Ectodermal cell (in vitro differentiated cells): ENCODE results near the gene SHANK3.
"Not testable (repeated sequence)": the region's sequence is repeated elsewhere in the genome, so short reads cannot be mapped to it uniquely, and the experiment has no call there.

Source experiments
- H3K27ac ChIP-seq: 2 replicates; pipeline ENCODE4 v1.7.0; 2013; ENCODE audit warnings: mild to moderate bottlenecking, low read depth, low read length; ENCODE audit not compliant: insufficient read depth, poor library complexity, severe bottlenecking
- H3K27me3 ChIP-seq: 2 replicates; pipeline ENCODE4 v1.7.0; 2013; ENCODE audit warnings: mild to moderate bottlenecking, low read length; ENCODE audit not compliant: insufficient read depth, control insufficient read depth, poor library complexity, severe bottlenecking
- H3K36me3 ChIP-seq: one replicate; pipeline ENCODE4 v1.7.0; 2013; ENCODE audit warnings: low read length; ENCODE audit not compliant: control insufficient read depth, insufficient read depth
- H3K4me1 ChIP-seq: one replicate; pipeline ENCODE4 v1.7.0; 2013; ENCODE audit warnings: low read length; ENCODE audit not compliant: control insufficient read depth, insufficient read depth
- H3K4me3 ChIP-seq: 2 replicates; pipeline ENCODE4 v1.7.0; 2013; ENCODE audit warnings: low read depth, low read length, control low read depth; ENCODE audit not compliant: insufficient read depth
- H3K9me3 ChIP-seq: 2 replicates; pipeline ENCODE4 v1.7.0; 2013; ENCODE audit warnings: mild to moderate bottlenecking, low read length, moderate library complexity; ENCODE audit not compliant: control insufficient read depth
- WGBS, 2 experiments: methylation state at CpG; one replicate each; pipeline ENCODE4 v1.1.7; 2013; ENCODE audit warnings: missing lambda C conversion rate in 2 of 2; 5-methylcytosine and 5-hydroxymethylcytosine counted together

Gene SHANK3

GRCh38 chr22:50654664-50655063, 18.0 kb upstream of the SHANK3 start:
- WGBS, 2 experiments = 92 to 94% methylated on average over 6 of the region's 6 CpGs
- not testable (repeated sequence) for H3K36me3 ChIP-seq, H3K27me3 ChIP-seq, H3K4me1 ChIP-seq, H3K27ac ChIP-seq, H3K9me3 ChIP-seq, H3K4me3 ChIP-seq

- Histone ChIP-seq H3K36me3 (no peaks in the 10 kb centered on the region), H3K4me3 (no peak overlapping the region), H3K4me1 (no peaks in the 10 kb centered on the region), H3K27me3 (no peaks in the 10 kb centered on the region), H3K9me3 (no peaks in the 10 kb centered on the region), H3K27ac (no peak overlapping the region)
- WGBS, 2 experiments = 79 to 84% methylated on average over 23 of the region's 23 CpGs
Measured at GRCh38 chr22:50656122-50657070, 16.2 kb upstream of the SHANK3 start.

GRCh38 chr22:50657925-50658324, 14.7 kb upstream of the SHANK3 start:
- Histone ChIP-seq H3K9me3 (no peaks in the 10 kb centered on the region), H3K4me1 (no peaks in the 10 kb centered on the region), H3K27ac (no peak overlapping the region), H3K27me3 (no peaks in the 10 kb centered on the region), H3K4me3 (no peak overlapping the region), H3K36me3 (no peaks in the 10 kb centered on the region)
- 91 to 95% methylated on average over 4 of the region's 4 CpGs for WGBS, 2 experiments

GRCh38 chr22:50659711-50660110, 12.9 kb upstream of the SHANK3 start:
- not testable (repeated sequence) for H3K4me1 ChIP-seq

GRCh38 chr22:50660306-50660705, 12.3 kb upstream of the SHANK3 start:
- Histone ChIP-seq H3K36me3 (no peaks in the 10 kb centered on the region), H3K27me3 (no peaks in the 10 kb centered on the region), H3K9me3 (no peaks in the 10 kb centered on the region), H3K4me3 (no peak overlapping the region), H3K27ac (no peak overlapping the region), H3K4me1 (no peaks in the 10 kb centered on the region)

More at GRCh38 chr22:50659711-50660110, 12.9 kb upstream of the SHANK3 start:
- not testable (repeated sequence) for H3K9me3 ChIP-seq, H3K27me3 ChIP-seq, H3K36me3 ChIP-seq, H3K4me3 ChIP-seq, H3K27ac ChIP-seq
- WGBS, 2 experiments = 94 to 95% methylated on average over 7 of the region's 7 CpGs

- 92 to 94% methylated on average over 12 of the region's 12 CpGs for WGBS, 2 experiments
- no peaks in the 10 kb centered on the region for H3K4me1 ChIP-seq
Measured at GRCh38 chr22:50665212-50665611, 7.4 kb upstream of the SHANK3 start.

GRCh38 chr22:50665738-50666137, 6.9 kb upstream of the SHANK3 start:
- Histone ChIP-seq H3K4me1 (no peaks in the 10 kb centered on the region), H3K36me3 (no peaks in the 10 kb centered on the region), H3K4me3 (no peak overlapping the region), H3K27me3 (no peaks in the 10 kb centered on the region), H3K9me3 (no peaks in the 10 kb centered on the region), H3K27ac (no peak overlapping the region)
- WGBS, 2 experiments = 89 to 91% methylated on average over 2 of the region's 2 CpGs

More at GRCh38 chr22:50665212-50665611, 7.4 kb upstream of the SHANK3 start:
- H3K4me3 ChIP-seq = no peak overlapping the region
- H3K36me3 ChIP-seq = no peaks in the 10 kb centered on the region
- H3K27me3 ChIP-seq = no peaks in the 10 kb centered on the region
- no peaks in the 10 kb centered on the region for H3K9me3 ChIP-seq
- H3K27ac ChIP-seq = no peak overlapping the region

GRCh38 chr22:50670513-50670912, 2.1 kb upstream of the SHANK3 start:
- H3K36me3 ChIP-seq = no peaks in the 10 kb centered on the region
- 78 to 80% methylated on average over 4 of the region's 4 CpGs for WGBS, 2 experiments
- no peaks in the 10 kb centered on the region for H3K9me3 ChIP-seq
- H3K27me3 ChIP-seq = peaks cover 5% of the 10 kb centered on the region
- no peak overlapping the region for H3K27ac ChIP-seq
- no peak overlapping the region for H3K4me3 ChIP-seq
- peaks cover 9% of the 10 kb centered on the region for H3K4me1 ChIP-seq

GRCh38 chr22:50670914-50671538, 1.6 kb upstream of the SHANK3 start:
- Histone ChIP-seq H3K36me3 (no peaks in the 10 kb centered on the region), H3K4me3 (no peak overlapping the region), H3K9me3 (no peaks in the 10 kb centered on the region), H3K27me3 (peaks cover 9% of the 10 kb centered on the region), H3K27ac (no peak overlapping the region), H3K4me1 (peaks cover 13% of the 10 kb centered on the region)
- 73 to 76% methylated on average over 10 of the region's 10 CpGs for WGBS, 2 experiments

- peaks cover 13% of the 10 kb centered on the region for H3K4me1 ChIP-seq
- peaks cover 9% of the 10 kb centered on the region for H3K27me3 ChIP-seq
- no peak overlapping the region for H3K27ac ChIP-seq
- no peaks in the 10 kb centered on the region for H3K36me3 ChIP-seq
- no peaks in the 10 kb centered on the region for H3K9me3 ChIP-seq
- 91 to 93% methylated on average over 11 of the region's 11 CpGs for WGBS, 2 experiments
- no peak overlapping the region for H3K4me3 ChIP-seq
Measured at GRCh38 chr22:50671641-50672040, 982 bp upstream of the SHANK3 start.
